Measurements from ENCODE around the gene ZNF613.
A peak's percentile ranks its signal among the peaks of the same experiment; 100 is the strongest.
"Not testable (repeated sequence)": the region's sequence is repeated elsewhere in the genome, so short reads cannot be mapped to it uniquely, and the experiment has no call there.

Gene ZNF613

GRCh38 chr19:51926784-51927741, at the start of gene ZNF613:
Gene ZNF613 (plus strand): TSS chr19:51927472. CDS start chr19:51936221, 8,749 bp downstream.
- Mint-ChIP-seq H3K4me1 (peaks cover 26% of the 10 kb centered on the region), H3K27me3 (no peaks in the 10 kb centered on the region), H3K27ac (peak within 1 kb of the TSS; percentile 95 to 96), H3K4me3 (peak within 1 kb of the TSS; percentile 97), H3K9me3 (peaks cover 45 to 75% of the 10 kb centered on the region in 2 donors)
- DNase-seq: peak; percentile 81 to 88
- ATAC-seq: peak; percentile 97

GRCh38 chr19:51882518-51882917, 44.8 kb upstream of the ZNF613 start:
- Mint-ChIP-seq H3K4me1 (peaks cover 2% of the 10 kb centered on the region), H3K27ac (no peak overlapping the region), H3K4me3 (no peak overlapping the region), H3K9me3 (peaks cover 52 to 68% of the 10 kb centered on the region in 2 donors), H3K27me3 (no peaks in the 10 kb centered on the region)
- DNase-seq (no peak), ATAC-seq (no peak)

- no peak overlapping the region for H3K27ac Mint-ChIP-seq
- peaks cover 6% of the 10 kb centered on the region for H3K4me1 Mint-ChIP-seq
- no peak overlapping the region for H3K4me3 Mint-ChIP-seq
- no peak for ATAC-seq
- DNase-seq: no peak
- no peaks in the 10 kb centered on the region for H3K27me3 Mint-ChIP-seq
- H3K9me3 Mint-ChIP-seq: peaks cover 57 to 73% of the 10 kb centered on the region in 2 donors
Observed at GRCh38 chr19:51884713-51885112, 42.6 kb upstream of the ZNF613 start.

- H3K4me3 Mint-ChIP-seq: peak within 1 kb of the TSS; percentile 88 to 95
- peaks cover 6% of the 10 kb centered on the region for H3K4me1 Mint-ChIP-seq
- ATAC-seq: peak; percentile 89
- no peaks in the 10 kb centered on the region for H3K27me3 Mint-ChIP-seq
- DNase-seq: peak; percentile 57 to 69
- peak within 1 kb of the TSS; percentile 86 to 95 for H3K27ac Mint-ChIP-seq
- peaks cover 61 to 68% of the 10 kb centered on the region in 2 donors for H3K9me3 Mint-ChIP-seq
Observed at GRCh38 chr19:51887522-51888498, 39.5 kb upstream of the ZNF613 start, which contains the start of gene ZNF577. Gene ZNF577 (minus strand): TSS chr19:51887951. CDS start chr19:51880382, 7,569 bp downstream.

GRCh38 chr19:51889934-51890333, 37.3 kb upstream of the ZNF613 start:
- ATAC-seq: no peak
- H3K27me3 Mint-ChIP-seq: no peaks in the 10 kb centered on the region
- H3K4me3 Mint-ChIP-seq: no peak overlapping the region
- H3K9me3 Mint-ChIP-seq: peaks cover 69 to 79% of the 10 kb centered on the region in 2 donors
- no peak for DNase-seq
- no peak overlapping the region for H3K27ac Mint-ChIP-seq
- peaks cover 6% of the 10 kb centered on the region for H3K4me1 Mint-ChIP-seq

GRCh38 chr19:51891193-51891747, 36.0 kb upstream of the ZNF613 start:
- peak in 1 of 2 donors; percentile 2 for DNase-seq
- ATAC-seq: no peak
- no peak overlapping the region for H3K4me3 Mint-ChIP-seq
- H3K9me3 Mint-ChIP-seq: peaks cover 69 to 78% of the 10 kb centered on the region in 2 donors
- no peak overlapping the region for H3K27ac Mint-ChIP-seq
- no peaks in the 10 kb centered on the region for H3K27me3 Mint-ChIP-seq
- H3K4me1 Mint-ChIP-seq: peaks cover 6% of the 10 kb centered on the region

GRCh38 chr19:51901860-51902259, 25.4 kb upstream of the ZNF613 start:
- Mint-ChIP-seq H3K9me3 (peaks cover 32 to 56% of the 10 kb centered on the region in 2 donors), H3K4me1 (peaks cover 22% of the 10 kb centered on the region), H3K27ac (no peak overlapping the region), H3K4me3 (no peak overlapping the region), H3K27me3 (peaks cover 8% of the 10 kb centered on the region)
- DNase-seq (no peak), ATAC-seq (no peak)

GRCh38 chr19:51903192-51903591, 24.1 kb upstream of the ZNF613 start:
- Mint-ChIP-seq H3K9me3 (peaks cover 40 to 63% of the 10 kb centered on the region in 2 donors), H3K27ac (no peak overlapping the region), H3K27me3 (peaks cover 21% of the 10 kb centered on the region), H3K4me1 (peaks cover 27% of the 10 kb centered on the region), H3K4me3 (peak overlapping the region; percentile 88 to 94)
- no peak for ATAC-seq
- DNase-seq: no peak

- peak within 1 kb of the TSS; percentile 88 to 94 for H3K4me3 Mint-ChIP-seq
Observed at GRCh38 chr19:51904331-51905165, 22.7 kb upstream of the ZNF613 start, which contains the start of gene ZNF649. Gene ZNF649 (minus strand): TSS chr19:51905017. CDS start chr19:51900107, 4,910 bp downstream.

GRCh38 chr19:51905206-51905605, 22.1 kb upstream of the ZNF613 start:
- H3K4me3 Mint-ChIP-seq: peak overlapping the region; percentile 88 to 94
- peaks cover 46 to 75% of the 10 kb centered on the region in 2 donors for H3K9me3 Mint-ChIP-seq
- peaks cover 23% of the 10 kb centered on the region for H3K27me3 Mint-ChIP-seq
- peaks cover 27% of the 10 kb centered on the region for H3K4me1 Mint-ChIP-seq
- peak overlapping the region; percentile 96 to 99 for H3K27ac Mint-ChIP-seq
- ATAC-seq (no peak), DNase-seq (no peak)

More at GRCh38 chr19:51904331-51905165, 22.7 kb upstream of the ZNF613 start, which contains the start of gene ZNF649:
- Mint-ChIP-seq H3K27ac (peak within 1 kb of the TSS; percentile 96 to 99), H3K4me1 (peaks cover 27% of the 10 kb centered on the region), H3K9me3 (peaks cover 41 to 71% of the 10 kb centered on the region in 2 donors), H3K27me3 (peaks cover 23% of the 10 kb centered on the region)
- ATAC-seq (peak; percentile 97), DNase-seq (peak; percentile 83 to 87)

GRCh38 chr19:51905639-51906038, 21.6 kb upstream of the ZNF613 start:
- Mint-ChIP-seq H3K27me3 (peaks cover 23% of the 10 kb centered on the region), H3K4me1 (peaks cover 27% of the 10 kb centered on the region), H3K9me3 (peaks cover 46 to 75% of the 10 kb centered on the region in 2 donors)
- DNase-seq, H3K27ac Mint-ChIP-seq, ATAC-seq, H3K4me3 Mint-ChIP-seq: not testable (repeated sequence)

- not testable (repeated sequence) for ATAC-seq, H3K4me3 Mint-ChIP-seq, DNase-seq, H3K27ac Mint-ChIP-seq
- H3K9me3 Mint-ChIP-seq: peaks cover 41 to 75% of the 10 kb centered on the region in 2 donors
- peaks cover 23% of the 10 kb centered on the region for H3K27me3 Mint-ChIP-seq
- H3K4me1 Mint-ChIP-seq: peaks cover 27% of the 10 kb centered on the region
Observed at GRCh38 chr19:51906108-51906507, 21.2 kb upstream of the ZNF613 start.

- Mint-ChIP-seq H3K27me3 (peaks cover 23% of the 10 kb centered on the region), H3K9me3 (peaks cover 47 to 78% of the 10 kb centered on the region in 2 donors), H3K4me1 (peaks cover 22% of the 10 kb centered on the region)
- not testable (repeated sequence) for DNase-seq, ATAC-seq, H3K27ac Mint-ChIP-seq, H3K4me3 Mint-ChIP-seq
Observed at GRCh38 chr19:51907981-51908380, 19.3 kb upstream of the ZNF613 start.
